Panc1 (cell line): Measurements from ENCODE around the gene COL26A1. TPM values are rescaled to one million over a fixed set of nuclear protein-coding genes. Genes with fewer than 3 reads are reported as not detected.

ENCODE experiments used
- ATAC-seq: fragments of 200-7000 bp; cut with Tn5 transposase; 2 replicates; pipeline ENCODE4 v1.9.1; 2020; ENCODE audit warnings: mild to moderate bottlenecking, moderate library complexity
- BruUV-seq: library from RNA; stranded (reverse); fragments of 400-500 nt; replicated peaks from 2 replicates; lab custom pipeline; 2021; lab: Mats Ljungman, UMichigan
- CTCF ChIA-PET: fragments of 300-600 bp; sonication (Branson Sonifier 250); formaldehyde crosslinking; loops from one replicate; lab custom pipeline; 2022; ENCODE audit warnings: antibody characterized with exemption; lab: Charles Lee
- POLR2A ChIA-PET: fragments of 300-600 bp; sonication (Branson Sonifier 250); formaldehyde crosslinking; loops from one replicate; lab custom pipeline; 2022; ENCODE audit warnings: antibody characterized with exemption; lab: Charles Lee
- DNase-seq: peaks from one replicate; pipeline ENCODE4 v3.0.0-alpha.2; 2010; ENCODE audit warnings: low read depth, low spot score
- H3K27ac ChIP-seq: 2 replicates; pipeline ENCODE4 v1.5.1; 2011; ENCODE audit warnings: mild to moderate bottlenecking, low read length, inconsistent platforms
- H3K27me3 ChIP-seq: fragments of 200-500 bp; sonication (Bioruptor generic); 2 replicates; pipeline ENCODE4 v1.6.0; 2014; ENCODE audit warnings: low read length, inconsistent platforms; ENCODE audit not compliant: control insufficient read depth, insufficient read depth
- H3K36me3 ChIP-seq: fragments of 200-500 bp; sonication (Bioruptor generic); 2 replicates; pipeline ENCODE4 v1.5.1; 2014; ENCODE audit warnings: inconsistent platforms, mild to moderate bottlenecking, low read length, moderate library complexity; ENCODE audit not compliant: control insufficient read depth, insufficient read depth
- H3K4me1 ChIP-seq: 2 replicates; pipeline ENCODE4 v1.5.1; 2011; ENCODE audit warnings: inconsistent platforms, mild to moderate bottlenecking, low read length, moderate library complexity; ENCODE audit not compliant: control insufficient read depth, insufficient read depth
- H3K4me3 ChIP-seq, 2 experiments: 2 replicates each; pipeline ENCODE4 v1.5.1; 2011 to 2012; ENCODE audit warnings: low read depth in 2 of 2, low read length in 2 of 2, mild to moderate bottlenecking in 2 of 2, inconsistent platforms in 1 of 2, moderate library complexity in 1 of 2
- H3K9me3 ChIP-seq: fragments of 200-500 bp; sonication (Bioruptor generic); 2 replicates; pipeline ENCODE4 v1.5.1; 2014; ENCODE audit warnings: low read depth, mild to moderate bottlenecking, inconsistent platforms, low read length, moderate library complexity; ENCODE audit not compliant: control insufficient read depth, insufficient read depth
- POLR2AphosphoS5 ChIP-seq: IDR thresholded peaks from 2 replicates; pipeline ENCODE4 v1.6.1; 2012; ENCODE audit warnings: mild to moderate bottlenecking, low read depth, low read length, moderate library complexity
- SIN3A ChIP-seq: IDR thresholded peaks from 2 replicates; pipeline ENCODE4 v1.6.1; 2012; ENCODE audit warnings: low read depth, mild to moderate bottlenecking, low read length, moderate library complexity, borderline replicate concordance; ENCODE audit not compliant: insufficient read depth
- TCF7L2 ChIP-seq: IDR thresholded peaks from 2 replicates; pipeline ENCODE4 v1.6.1; 2011; ENCODE audit warnings: mild to moderate bottlenecking, low read depth, low read length, inconsistent platforms
- in situ Hi-C: cut with HindIII; loops from 2 replicates; pipeline ENCODE4 v1.10.0; 2016; ENCODE audit warnings: low sequenced_read_pairs, low pct_unique_long_range_greater_than_20kb
- intact Hi-C: fragments of 100-400 bp; cut with micrococcal nuclease; formaldehyde crosslinking; loops from one replicate; pipeline ENCODE4 v1.10.0; 2022; ENCODE audit not compliant: unreplicated experiment
- total RNA-seq: library from RNA; stranded (reverse); gene quantifications from one replicate; pipeline ENCODE4 v1.2.1, GENCODE V29; 2021; ENCODE audit not compliant: unreplicated experiment
- TF ChIP-seq, protein P1 (sequence below), 2 experiments: IDR thresholded peaks; 2 replicates each; pipeline ENCODE4 v1.6.1; 2011 to 2012; ENCODE audit warnings: low read depth in 2 of 2, control low read depth in 1 of 2, low read length in 1 of 2, mild to moderate bottlenecking in 1 of 2, moderate library complexity in 1 of 2; ENCODE audit not compliant: insufficient read depth in 1 of 2
- TF ChIP-seq, protein P2 (sequence below): fragments of 450-650 bp; IDR thresholded peaks from 2 replicates; pipeline ENCODE4 v1.5.1; 2017; ENCODE audit warnings: mild to moderate bottlenecking

The COL26A1 gene
- total RNA-seq, 1 experiment from 2014 or later = 25.8 TPM

DNA sequence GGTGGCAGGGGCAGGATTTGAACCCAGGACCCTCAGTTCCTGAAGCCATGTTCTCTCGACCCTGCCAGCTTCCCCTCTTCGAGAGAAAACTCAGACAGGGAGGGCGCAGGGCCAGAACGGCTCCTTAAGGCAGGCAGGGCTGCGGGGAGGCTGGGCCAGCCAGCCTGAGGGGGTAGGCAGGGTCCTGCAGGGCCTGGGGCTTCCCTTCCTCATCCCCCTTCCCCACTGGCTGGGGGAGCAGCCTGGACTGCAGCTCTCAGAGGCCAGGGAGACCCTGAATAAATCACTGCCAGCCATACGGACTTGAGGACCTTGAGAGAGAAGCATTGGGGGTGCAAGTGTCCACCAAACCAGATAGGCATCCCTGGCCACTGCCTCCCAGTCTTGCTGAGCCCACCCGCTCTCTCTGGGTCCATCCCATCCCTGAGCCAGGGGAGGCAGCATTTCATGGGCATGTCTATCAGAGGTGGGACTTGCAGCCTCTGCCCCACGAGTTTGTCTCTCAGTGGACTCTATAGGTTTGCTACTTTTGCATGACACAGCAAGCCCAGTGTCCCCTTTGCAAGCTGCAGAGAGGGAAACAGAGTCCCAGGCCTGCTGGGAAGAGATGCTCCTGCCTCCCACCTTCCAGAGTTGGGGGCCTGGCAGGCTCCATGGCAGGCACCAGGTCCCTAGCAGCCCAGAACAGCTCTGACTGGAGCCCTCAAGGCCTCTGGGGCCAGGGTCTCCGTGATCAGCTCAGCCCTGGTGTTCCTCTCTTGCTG, 195.5 kb downstream of the COL26A1 start:
- Histone ChIP-seq H3K27me3 (no peaks in the 10 kb centered on the region), H3K27ac (no peak overlapping the region), H3K4me1 (0 out of 2 replicates have a peak, but pooled peaks cover 2% of the 10 kb centered on the region), H3K36me3 (no peaks in the 10 kb centered on the region), H3K9me3 (no peaks in the 10 kb centered on the region), H3K4me3 (no peak overlapping the region)
- TF ChIP-seq, protein P1, sequence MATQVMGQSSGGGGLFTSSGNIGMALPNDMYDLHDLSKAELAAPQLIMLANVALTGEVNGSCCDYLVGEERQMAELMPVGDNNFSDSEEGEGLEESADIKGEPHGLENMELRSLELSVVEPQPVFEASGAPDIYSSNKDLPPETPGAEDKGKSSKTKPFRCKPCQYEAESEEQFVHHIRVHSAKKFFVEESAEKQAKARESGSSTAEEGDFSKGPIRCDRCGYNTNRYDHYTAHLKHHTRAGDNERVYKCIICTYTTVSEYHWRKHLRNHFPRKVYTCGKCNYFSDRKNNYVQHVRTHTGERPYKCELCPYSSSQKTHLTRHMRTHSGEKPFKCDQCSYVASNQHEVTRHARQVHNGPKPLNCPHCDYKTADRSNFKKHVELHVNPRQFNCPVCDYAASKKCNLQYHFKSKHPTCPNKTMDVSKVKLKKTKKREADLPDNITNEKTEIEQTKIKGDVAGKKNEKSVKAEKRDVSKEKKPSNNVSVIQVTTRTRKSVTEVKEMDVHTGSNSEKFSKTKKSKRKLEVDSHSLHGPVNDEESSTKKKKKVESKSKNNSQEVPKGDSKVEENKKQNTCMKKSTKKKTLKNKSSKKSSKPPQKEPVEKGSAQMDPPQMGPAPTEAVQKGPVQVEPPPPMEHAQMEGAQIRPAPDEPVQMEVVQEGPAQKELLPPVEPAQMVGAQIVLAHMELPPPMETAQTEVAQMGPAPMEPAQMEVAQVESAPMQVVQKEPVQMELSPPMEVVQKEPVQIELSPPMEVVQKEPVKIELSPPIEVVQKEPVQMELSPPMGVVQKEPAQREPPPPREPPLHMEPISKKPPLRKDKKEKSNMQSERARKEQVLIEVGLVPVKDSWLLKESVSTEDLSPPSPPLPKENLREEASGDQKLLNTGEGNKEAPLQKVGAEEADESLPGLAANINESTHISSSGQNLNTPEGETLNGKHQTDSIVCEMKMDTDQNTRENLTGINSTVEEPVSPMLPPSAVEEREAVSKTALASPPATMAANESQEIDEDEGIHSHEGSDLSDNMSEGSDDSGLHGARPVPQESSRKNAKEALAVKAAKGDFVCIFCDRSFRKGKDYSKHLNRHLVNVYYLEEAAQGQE (IDR thresholded peaks at IDR 0.05; ENCODE audit: insufficient read depth in 1 of 2, low read depth in 2 of 2, low read length in 1 of 2) = no peak
- BruUV-seq = no TSS peak
- no peak for DNase-seq
- ATAC-seq = peak; percentile 6; the same call in 1 of the 2 replicates
- CTCF ChIA-PET = no interaction called here
- POLR2A ChIA-PET = interaction anchor here (0.6 kb wide), 1 partner anchor 208 kb away, joined by 15 read pairs; no protein-coding TSS in a partner anchor
- intact Hi-C loops = no loop called here
- in situ Hi-C loops = no loop called here

DNA sequence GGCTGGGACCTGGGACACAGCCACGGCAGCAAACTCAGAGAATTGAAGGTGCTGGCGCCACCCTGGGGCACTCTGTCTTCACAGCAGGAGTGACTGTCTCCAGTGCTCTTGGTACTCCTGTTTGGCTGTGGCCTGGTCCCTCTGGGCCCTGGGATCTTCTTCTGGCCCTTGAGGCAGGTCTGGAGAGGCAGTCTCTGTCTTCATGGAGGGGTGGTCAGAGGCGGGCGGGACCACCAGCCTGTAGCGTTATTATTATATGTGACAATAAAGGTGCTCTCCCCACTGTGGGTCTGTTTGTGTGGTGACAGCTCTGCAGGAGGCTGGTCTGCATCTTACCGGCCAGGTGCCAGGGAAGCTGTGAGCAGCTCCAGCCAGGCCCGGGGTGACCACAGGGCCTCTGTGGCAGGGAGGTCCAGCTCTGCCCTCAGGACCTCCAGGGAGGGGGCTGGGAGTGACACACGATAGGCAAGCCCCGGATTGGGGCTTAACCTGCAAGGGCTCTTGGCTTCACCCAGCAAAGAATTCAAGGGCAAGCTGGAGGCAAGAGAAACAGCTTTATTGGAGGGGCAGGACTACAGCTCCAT, 196.2 kb downstream of the COL26A1 start:
- Histone ChIP-seq H3K4me1 (0 out of 2 replicates have a peak, but pooled peaks cover 4% of the 10 kb centered on the region), H3K27ac (no peak overlapping the region), H3K36me3 (no peaks in the 10 kb centered on the region), H3K9me3 (no peaks in the 10 kb centered on the region), H3K4me3 (no peak overlapping the region), H3K27me3 (no peaks in the 10 kb centered on the region)
- in situ Hi-C loops (no loop called here), intact Hi-C loops (no loop called here)
- BruUV-seq = no TSS peak
- DNase-seq = no peak
- ChIA-PET POLR2A (interaction anchor here (0.6 kb wide), 1 partner anchor 209 kb away, joined by 15 read pairs; no protein-coding TSS in a partner anchor), CTCF (no interaction called here)
- ATAC-seq = peak; percentile 78
- no peak for TF ChIP-seq SIN3A
- TF ChIP-seq, protein P1 (IDR thresholded peaks at IDR 0.05; ENCODE audit: insufficient read depth in 1 of 2, low read depth in 2 of 2, low read length in 1 of 2) = no peak
- no peak for TF ChIP-seq POLR2AphosphoS5
- no peak for TF ChIP-seq TCF7L2
- TF ChIP-seq, protein P2, sequence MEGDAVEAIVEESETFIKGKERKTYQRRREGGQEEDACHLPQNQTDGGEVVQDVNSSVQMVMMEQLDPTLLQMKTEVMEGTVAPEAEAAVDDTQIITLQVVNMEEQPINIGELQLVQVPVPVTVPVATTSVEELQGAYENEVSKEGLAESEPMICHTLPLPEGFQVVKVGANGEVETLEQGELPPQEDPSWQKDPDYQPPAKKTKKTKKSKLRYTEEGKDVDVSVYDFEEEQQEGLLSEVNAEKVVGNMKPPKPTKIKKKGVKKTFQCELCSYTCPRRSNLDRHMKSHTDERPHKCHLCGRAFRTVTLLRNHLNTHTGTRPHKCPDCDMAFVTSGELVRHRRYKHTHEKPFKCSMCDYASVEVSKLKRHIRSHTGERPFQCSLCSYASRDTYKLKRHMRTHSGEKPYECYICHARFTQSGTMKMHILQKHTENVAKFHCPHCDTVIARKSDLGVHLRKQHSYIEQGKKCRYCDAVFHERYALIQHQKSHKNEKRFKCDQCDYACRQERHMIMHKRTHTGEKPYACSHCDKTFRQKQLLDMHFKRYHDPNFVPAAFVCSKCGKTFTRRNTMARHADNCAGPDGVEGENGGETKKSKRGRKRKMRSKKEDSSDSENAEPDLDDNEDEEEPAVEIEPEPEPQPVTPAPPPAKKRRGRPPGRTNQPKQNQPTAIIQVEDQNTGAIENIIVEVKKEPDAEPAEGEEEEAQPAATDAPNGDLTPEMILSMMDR = no peak; the same call in 1 of the 2 replicates
